GM21619 (cell line): Measurements from ENCODE around the gene POTEF.
"Not testable (repeated sequence)": the region's sequence is repeated elsewhere in the genome, so short reads cannot be mapped to it uniquely, and the experiment has no call there.

Experiments
- ATAC-seq: cut with Tn5 transposase; IDR thresholded peaks from one replicate; pipeline ENCODE4 v1.9.1; 2021; ENCODE audit not compliant: unreplicated experiment

The POTEF gene

DNA sequence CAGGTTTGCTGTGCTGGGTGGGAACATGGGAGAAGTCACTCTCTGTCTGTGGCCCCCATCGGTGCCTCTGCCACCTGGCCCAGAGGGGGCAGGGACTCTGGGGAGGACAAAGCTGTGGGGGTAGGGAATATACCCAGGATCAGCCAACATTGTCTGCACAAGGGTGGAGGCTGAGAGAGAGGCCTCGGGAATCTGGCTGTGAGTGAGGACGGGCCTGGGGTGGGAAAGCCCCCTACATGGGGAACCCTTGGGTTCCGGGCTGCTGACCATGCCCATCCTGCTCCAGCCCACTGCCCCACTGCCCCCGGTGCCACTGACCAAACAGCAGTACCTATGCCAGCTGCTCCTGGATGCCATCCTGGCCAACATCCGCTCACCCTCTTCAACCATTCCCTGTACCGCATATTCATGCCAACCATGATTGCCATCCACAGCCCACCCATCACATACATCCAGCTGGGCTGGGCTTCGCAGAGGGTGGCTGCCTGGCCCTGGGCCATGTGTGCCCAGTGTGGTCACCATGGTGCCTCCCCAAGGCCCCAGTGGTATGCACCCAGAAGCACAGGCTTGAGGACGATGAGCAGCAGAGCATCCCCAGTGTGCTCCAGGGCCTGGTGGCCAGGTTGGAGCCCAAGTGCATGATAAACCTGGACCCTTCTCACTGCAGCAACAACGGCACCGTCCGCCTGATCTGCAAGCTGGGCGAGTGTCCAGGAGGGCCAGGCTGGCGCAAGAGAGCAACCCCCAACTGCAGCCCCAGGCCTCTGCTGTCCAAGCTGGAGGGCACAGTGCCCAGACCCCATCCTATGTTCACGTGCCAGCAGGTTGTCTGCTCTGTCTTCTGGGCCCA, 6.9 kb upstream of the POTEF start:
- ATAC-seq: no peak

DNA sequence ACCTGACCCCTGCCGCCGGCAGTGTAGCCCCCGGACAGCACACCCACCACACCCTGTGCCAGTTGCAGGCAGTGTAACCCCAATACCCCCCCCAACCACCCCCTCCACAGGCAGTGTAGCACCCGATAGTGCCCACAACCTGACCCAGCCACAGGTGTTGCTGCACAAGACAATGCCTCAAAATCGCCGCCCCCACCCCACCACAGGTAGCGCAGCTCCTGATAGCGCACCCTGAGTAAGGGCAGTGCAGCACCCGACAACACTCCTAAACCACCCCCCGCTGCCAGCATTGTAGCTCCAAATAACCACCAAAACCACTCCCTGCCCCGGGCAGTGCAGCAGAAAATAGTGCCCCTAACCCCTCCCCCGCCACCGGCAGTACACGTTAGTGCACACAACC, 558 bp downstream of the POTEF start:
- ATAC-seq: not testable (repeated sequence)

DNA sequence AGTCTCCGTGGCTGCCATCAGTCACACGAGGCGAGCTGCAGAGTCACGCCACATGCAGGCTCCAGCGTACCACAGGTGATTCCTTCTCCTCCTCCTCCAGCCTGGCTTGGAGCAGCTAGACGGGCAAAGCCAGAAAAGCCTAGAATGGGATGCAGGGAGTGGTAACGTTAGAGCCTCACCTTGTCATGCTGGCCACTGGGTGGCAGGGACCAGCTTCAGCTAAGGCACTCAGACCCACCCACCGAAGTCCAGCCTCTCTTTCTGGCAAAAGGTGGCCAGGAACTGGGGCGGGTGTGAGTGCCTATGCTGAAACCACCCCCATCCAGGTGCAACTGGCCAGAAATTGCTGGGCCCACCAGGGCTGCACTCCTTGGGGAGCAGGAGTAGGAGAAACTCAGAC, 1.3 kb downstream of the POTEF start:
- ATAC-seq: not testable (repeated sequence)

DNA sequence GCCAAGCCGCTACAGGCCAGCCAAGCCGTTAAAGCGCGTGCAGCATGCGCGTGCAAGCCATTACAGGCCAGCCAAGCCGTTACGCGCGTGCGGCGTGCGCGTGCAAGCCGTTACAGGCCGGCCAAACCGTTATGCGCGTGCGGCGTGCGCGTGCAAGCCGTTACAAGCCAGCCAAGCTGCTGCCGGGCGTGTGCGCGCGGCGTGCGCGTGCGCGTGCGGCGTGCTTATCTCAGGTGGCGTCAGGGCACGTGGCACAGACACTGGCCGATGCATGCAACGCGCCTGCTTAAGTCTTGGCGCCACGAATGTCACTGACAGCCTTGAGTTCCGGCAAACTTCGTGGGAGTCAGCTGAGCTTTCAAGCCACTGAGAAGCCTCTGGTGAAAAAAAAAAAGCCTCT, 8.1 kb downstream of the POTEF start:
- not testable (repeated sequence) for ATAC-seq

DNA sequence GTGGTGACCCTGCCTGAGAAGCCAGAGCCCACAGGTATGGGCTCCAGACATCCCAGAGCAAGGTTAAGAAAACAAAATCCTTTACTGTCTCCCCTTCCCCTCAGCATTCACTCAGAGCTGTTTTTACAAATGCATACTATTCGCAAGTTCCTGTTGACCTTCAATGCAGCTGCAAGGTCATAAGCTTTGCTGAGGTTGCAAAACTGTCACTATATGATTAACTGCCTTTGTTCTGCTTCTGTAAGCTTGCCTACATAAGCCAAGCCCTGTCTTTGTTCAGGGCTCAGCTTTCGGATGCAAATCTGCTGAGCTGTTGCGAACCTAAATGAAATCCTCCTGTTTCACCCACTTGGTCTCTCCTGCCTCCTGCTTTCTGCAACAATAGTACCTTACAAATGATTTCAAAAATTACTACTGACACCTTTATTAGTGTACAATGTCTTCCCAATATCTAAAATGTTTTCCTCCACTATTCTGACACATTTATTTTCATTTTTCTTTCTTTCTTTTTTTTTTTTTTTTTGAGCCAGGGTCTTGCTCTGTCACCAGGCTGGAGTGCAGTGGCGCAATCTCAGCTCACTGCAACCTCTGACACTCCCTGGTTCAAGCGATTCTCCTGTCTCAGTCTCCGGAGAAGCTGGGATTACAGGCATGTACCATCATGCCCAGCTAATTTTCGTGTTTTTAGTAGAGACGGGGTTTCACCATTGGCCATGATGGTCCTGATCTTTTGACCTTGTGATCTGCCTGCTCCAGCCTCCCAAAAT, 26.2 kb downstream of the POTEF start:
- not testable (repeated sequence) for ATAC-seq

DNA sequence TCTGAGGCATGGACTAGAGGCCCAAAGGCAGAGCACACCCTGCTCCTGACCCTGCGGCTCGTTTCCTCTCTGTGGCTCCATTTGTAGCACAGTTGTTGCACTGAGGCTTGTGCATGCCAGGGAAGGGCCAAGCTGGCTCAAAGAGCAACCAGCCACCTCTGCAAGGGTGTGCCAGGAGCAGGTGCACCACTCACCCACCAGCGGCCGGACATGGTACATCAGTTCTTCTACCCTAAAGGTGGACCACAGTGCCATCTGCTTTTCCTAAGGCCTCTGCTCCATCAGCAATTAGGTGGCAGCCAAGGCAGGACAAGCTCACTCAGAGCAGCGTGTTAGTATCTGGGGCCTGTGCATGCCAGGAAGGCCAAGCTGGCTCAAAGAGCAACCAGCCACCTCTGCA, 66.4 kb downstream of the POTEF start:
- not testable (repeated sequence) for ATAC-seq

DNA sequence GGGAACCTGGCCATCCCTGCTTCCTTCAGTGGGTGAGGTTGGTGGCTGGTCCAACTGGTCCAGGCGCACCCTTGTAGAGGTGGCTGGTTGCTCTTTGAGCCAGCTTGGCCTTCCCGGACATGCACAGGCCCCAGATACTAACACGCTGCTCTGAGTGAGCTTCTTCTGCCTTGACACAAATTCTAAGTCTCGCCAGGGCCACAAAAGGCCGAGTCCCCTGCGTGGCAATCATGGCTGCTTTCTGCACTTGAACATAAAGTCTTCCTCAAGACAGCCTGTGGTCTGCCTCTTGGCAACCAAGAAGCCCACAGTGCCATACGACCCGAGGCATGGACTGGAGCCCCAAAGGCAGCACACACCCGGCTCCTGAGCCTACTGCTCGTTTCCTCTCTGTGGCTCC, 69.0 kb downstream of the POTEF start:
- ATAC-seq: not testable (repeated sequence)

DNA sequence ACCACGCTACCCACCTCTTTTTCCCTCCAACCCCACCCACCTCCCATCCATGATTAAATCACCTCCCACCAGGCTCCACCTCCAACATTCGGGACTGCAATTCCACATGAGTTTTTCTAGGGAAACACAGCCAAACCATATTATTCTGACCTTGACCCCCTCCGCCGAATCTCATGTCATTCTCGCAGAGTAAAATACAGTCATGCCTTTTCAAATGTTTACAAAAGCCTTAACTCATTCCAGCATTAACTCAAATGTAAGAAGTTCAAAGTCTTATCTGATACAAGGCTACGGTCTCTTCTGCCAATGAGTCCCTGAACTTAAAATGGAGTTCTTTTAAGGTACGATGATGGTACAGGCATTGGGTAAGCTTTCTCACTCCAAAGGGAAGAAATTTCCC, 72.7 kb downstream of the POTEF start:
- not testable (repeated sequence) for ATAC-seq

DNA sequence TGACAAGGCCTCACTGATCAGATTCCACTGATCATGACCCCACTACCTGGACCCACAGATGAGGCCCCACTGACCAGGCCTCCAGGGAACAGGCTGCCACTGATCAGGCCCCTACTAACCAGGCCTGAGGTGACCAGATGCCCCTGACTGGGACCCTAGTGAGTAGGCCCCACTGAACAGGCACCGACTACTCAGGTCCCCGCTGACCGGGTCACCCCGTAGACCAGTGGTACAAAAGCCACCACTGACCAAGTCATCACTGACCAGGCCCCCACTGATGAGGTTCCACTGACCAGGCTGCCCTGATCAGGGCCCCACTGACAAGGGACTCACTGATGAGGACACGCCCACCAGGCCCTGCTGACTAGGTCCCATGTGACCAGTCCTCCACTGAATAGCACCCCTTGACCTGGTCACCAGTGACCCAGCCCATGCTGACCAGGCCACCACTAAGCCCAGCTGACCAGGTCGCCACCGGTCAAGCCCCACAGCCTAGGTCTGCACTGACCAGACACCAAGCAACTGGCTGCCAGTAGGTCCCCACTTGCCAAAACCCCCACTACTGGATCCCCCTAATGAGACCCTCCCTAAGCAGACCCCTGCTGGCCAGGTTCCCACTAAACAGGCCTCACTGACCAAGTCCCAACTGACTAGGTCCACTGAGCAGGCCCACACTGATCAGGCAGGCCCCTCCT, 75.7 kb downstream of the POTEF start:
- not testable (repeated sequence) for ATAC-seq

DNA sequence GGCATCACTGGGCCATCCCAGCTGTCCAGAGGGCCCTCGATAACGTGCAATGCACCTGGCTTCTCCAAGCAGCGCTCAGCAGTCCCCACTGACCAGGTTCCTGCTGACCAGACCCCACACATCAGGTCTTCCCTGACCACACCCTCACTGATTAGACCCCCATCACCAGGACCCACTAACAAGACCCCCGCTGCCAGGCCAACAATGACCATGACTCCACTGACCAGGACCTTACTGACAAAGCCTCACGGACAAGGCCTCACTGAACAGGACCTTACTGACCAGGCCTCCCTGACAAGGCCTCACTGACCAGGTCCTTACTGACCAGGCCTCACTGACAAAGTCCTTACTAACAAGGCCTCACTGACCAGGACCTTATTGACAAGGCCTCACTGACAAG, 76.6 kb downstream of the POTEF start:
- not testable (repeated sequence) for ATAC-seq

DNA sequence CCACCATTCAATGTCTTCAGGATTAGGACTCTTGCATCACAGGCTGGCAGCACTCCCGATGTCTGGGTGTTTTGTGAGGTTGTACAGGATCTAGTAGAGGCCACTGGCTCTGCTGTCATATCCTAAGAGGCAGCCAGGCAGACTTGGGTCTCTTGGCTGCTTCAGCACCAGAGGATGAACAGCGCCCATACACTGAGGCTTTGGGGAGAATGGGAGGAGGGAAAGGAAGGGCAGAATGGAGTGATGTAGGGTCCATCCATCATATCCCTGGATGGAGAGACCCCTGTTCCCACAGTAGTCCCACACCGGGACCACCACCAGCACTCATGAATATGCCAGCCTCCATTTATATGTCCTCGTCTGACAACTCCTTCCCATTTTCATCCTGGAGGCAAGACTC, 80.6 kb downstream of the POTEF start:
- ATAC-seq: not testable (repeated sequence)

DNA sequence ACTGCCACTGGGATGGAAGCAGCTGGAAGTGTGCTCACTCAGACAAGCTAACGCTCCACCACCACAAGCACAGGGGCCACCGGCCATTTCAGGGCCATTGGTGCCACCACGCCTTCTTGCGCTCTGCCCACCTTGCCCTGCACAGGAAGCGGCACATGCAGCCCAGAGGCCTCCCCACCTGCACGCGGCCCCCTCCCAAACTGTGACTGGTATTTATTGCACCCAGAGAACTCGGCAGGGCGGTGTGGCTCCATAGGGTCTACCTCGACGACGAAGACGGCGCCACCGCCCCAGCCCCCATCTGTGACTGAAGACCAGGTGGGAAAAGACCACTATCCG, 90.8 kb downstream of the POTEF start:
- not testable (repeated sequence) for ATAC-seq

DNA sequence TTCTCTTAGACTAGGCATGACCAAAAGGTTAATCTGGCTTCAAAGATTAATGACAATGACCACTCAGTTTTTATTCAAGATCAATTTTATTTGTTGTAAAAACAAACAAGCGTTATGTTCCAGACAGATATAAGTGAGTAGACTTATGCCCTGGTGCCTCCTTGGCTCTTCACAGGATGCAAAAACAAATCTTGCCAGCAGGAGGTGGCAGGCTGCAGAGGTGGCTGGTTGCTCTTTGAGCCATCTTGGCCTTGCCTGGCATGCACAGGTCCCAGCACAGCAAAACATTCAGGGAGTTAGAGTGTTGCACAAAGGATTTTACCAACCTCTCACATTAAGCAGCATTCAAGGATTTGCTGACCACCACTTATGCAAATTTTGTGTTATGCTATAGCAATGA, 103.1 kb downstream of the POTEF start:
- ATAC-seq: not testable (repeated sequence)
